Activated T-cell treated with anti-CD3 and anti-CD28 coated beads, Interleukin-2, amount 50 U/mL, for 4 hours (primary cell): Measurements from ENCODE around the gene CELF2. TPM values are rescaled to one million over a fixed set of nuclear protein-coding genes. Genes with fewer than 3 reads are reported as not detected.

Experiments used
- ATAC-seq, 2 donors: fragments of 200-7000 bp; cut with Tn5 transposase; one replicate each; pipeline ENCODE4 v1.10.0; 2021
- DNase-seq: peaks from one replicate; pipeline ENCODE4 v3.0.0-alpha.2; 2020
- H3K27me3 Mint-ChIP-seq: one replicate; pipeline ENCODE4 v1.8.0; 2021; ENCODE audit warnings: low read depth, mixed read lengths
- H3K36me3 Mint-ChIP-seq: one replicate; pipeline ENCODE4 v1.8.0; 2022; ENCODE audit warnings: mixed read lengths; ENCODE audit not compliant: insufficient read depth
- H3K4me1 Mint-ChIP-seq: one replicate; pipeline ENCODE4 v1.8.0; 2021; ENCODE audit warnings: low read depth, mixed read lengths
- H3K4me3 Mint-ChIP-seq: one replicate; pipeline ENCODE4 v1.8.0; 2021; ENCODE audit warnings: mild to moderate bottlenecking, moderate library complexity, mixed read lengths
- H3K9me3 Mint-ChIP-seq: one replicate; pipeline ENCODE4 v1.8.0; 2021; ENCODE audit warnings: mixed read lengths
- total RNA-seq, 3 donors: library from RNA; stranded (reverse); gene quantifications; one replicate each; pipeline ENCODE4 v1.2.1, GENCODE V29; 2021

Gene CELF2
- total RNA-seq, 3 donors from 2014 or later: 112 to 121 (median 113) TPM

DNA sequence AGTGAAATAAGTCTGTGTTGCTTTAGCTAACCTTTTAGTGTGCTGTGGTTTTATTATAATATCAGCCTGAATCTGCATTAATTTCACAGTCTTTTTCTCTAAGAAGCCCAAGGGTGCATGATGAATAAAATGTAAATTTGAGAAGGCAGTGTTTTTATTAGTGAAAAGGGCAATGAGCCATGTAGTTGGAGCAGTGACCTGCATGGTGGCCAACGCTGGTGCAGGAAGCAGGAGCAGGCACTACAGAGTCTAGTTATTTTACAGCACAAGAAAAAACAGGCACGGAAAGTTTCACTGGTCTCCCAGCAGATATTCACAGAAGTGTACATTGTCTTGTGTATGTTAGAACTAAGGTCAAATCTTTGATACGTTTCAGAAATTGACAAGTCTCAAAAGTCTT lies 247.8 kb downstream of the CELF2 start:
- H3K27me3 Mint-ChIP-seq: no peaks in the 10 kb centered on the region
- DNase-seq (no peak), ATAC-seq (no peak)
- peaks cover 50% of the 10 kb centered on the region for H3K36me3 Mint-ChIP-seq
- no peaks in the 10 kb centered on the region for H3K9me3 Mint-ChIP-seq
- H3K4me1 Mint-ChIP-seq: peaks cover 81% of the 10 kb centered on the region
- H3K4me3 Mint-ChIP-seq: no peak overlapping the region

- peaks cover 78% of the 10 kb centered on the region for H3K4me1 Mint-ChIP-seq
- no peaks in the 10 kb centered on the region for H3K9me3 Mint-ChIP-seq
- H3K27me3 Mint-ChIP-seq: no peaks in the 10 kb centered on the region
- peaks cover 50% of the 10 kb centered on the region for H3K36me3 Mint-ChIP-seq
- no peak for DNase-seq
- no peak overlapping the region for H3K4me3 Mint-ChIP-seq
- no peak for ATAC-seq
Observed at GRCh38 chr10:11266426-11266825, 248.8 kb downstream of the CELF2 start.

- H3K36me3 Mint-ChIP-seq: peaks cover 63% of the 10 kb centered on the region
- DNase-seq (peak; percentile 72), ATAC-seq (peak; percentile 77 to 78)
- H3K9me3 Mint-ChIP-seq: no peaks in the 10 kb centered on the region
- H3K4me1 Mint-ChIP-seq: peaks cover 68% of the 10 kb centered on the region
- no peak overlapping the region for H3K4me3 Mint-ChIP-seq
- no peaks in the 10 kb centered on the region for H3K27me3 Mint-ChIP-seq
Observed at GRCh38 chr10:11270135-11270857, 252.6 kb downstream of the CELF2 start.

GRCh38 chr10:11270858-11271179 lies 253.1 kb downstream of the CELF2 start:
- ATAC-seq: no peak
- Mint-ChIP-seq H3K9me3 (no peaks in the 10 kb centered on the region), H3K4me3 (no peak overlapping the region), H3K36me3 (peaks cover 64% of the 10 kb centered on the region), H3K27me3 (no peaks in the 10 kb centered on the region), H3K4me1 (peaks cover 65% of the 10 kb centered on the region)
- DNase-seq: no peak

DNA sequence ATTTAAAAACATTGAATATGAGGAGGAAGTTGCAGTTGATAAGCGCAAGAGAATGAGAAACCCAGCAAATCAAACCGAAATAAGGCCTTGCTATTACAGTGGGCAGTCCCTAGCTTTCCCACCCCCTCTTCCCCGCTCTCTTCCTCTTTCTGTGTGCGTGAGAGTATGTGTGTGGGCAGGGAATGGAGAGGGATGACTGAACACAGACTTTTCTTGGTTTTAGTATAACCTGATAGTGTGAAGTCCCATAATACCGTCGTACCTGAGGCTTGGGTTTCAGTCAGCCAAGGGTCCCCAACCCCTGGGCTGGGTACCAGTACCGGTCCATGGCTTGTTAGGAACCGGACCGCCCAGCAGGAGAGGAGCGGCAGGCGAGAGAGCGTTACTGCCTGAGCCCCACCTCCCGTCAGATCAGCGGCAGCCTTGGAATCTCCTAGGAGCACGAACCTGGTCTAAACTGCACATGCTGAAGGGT lies 255.3 kb downstream of the CELF2 start:
- peaks cover 56% of the 10 kb centered on the region for H3K4me1 Mint-ChIP-seq
- peak; percentile 68 for ATAC-seq
- DNase-seq: no peak
- H3K27me3 Mint-ChIP-seq: no peaks in the 10 kb centered on the region
- peaks cover 62% of the 10 kb centered on the region for H3K36me3 Mint-ChIP-seq
- no peak overlapping the region for H3K4me3 Mint-ChIP-seq
- no peaks in the 10 kb centered on the region for H3K9me3 Mint-ChIP-seq

GRCh38 chr10:11274452-11274851 lies 256.8 kb downstream of the CELF2 start:
- DNase-seq: no peak
- no peak for ATAC-seq
- Mint-ChIP-seq H3K36me3 (peaks cover 59% of the 10 kb centered on the region), H3K4me1 (peaks cover 46% of the 10 kb centered on the region), H3K27me3 (no peaks in the 10 kb centered on the region), H3K4me3 (no peak overlapping the region), H3K9me3 (no peaks in the 10 kb centered on the region)

GRCh38 chr10:11275651-11276050 lies 258.0 kb downstream of the CELF2 start:
- Mint-ChIP-seq H3K27me3 (no peaks in the 10 kb centered on the region), H3K36me3 (peaks cover 62% of the 10 kb centered on the region), H3K9me3 (no peaks in the 10 kb centered on the region), H3K4me1 (peaks cover 35% of the 10 kb centered on the region), H3K4me3 (no peak overlapping the region)
- no peak for ATAC-seq
- no peak for DNase-seq

- Mint-ChIP-seq H3K4me1 (peaks cover 32% of the 10 kb centered on the region), H3K27me3 (no peaks in the 10 kb centered on the region)
Observed at GRCh38 chr10:11276449-11276990, 258.8 kb downstream of the CELF2 start.

GRCh38 chr10:11279314-11279713 lies 261.6 kb downstream of the CELF2 start:
- peaks cover 47% of the 10 kb centered on the region for H3K36me3 Mint-ChIP-seq

More at GRCh38 chr10:11276449-11276990, 258.8 kb downstream of the CELF2 start:
- Mint-ChIP-seq H3K4me3 (no peak overlapping the region), H3K36me3 (peaks cover 67% of the 10 kb centered on the region), H3K9me3 (no peaks in the 10 kb centered on the region)
- ATAC-seq (no peak), DNase-seq (no peak)

GRCh38 chr10:11280187-11280932 lies 262.7 kb downstream of the CELF2 start:
- Mint-ChIP-seq H3K4me3 (no peak overlapping the region), H3K9me3 (no peaks in the 10 kb centered on the region), H3K4me1 (peaks cover 10% of the 10 kb centered on the region), H3K36me3 (peaks cover 38% of the 10 kb centered on the region), H3K27me3 (no peaks in the 10 kb centered on the region)
- DNase-seq: no peak
- peak in 1 of 2 donors; percentile 19 for ATAC-seq

More at GRCh38 chr10:11279314-11279713, 261.6 kb downstream of the CELF2 start:
- H3K4me1 Mint-ChIP-seq: peaks cover 15% of the 10 kb centered on the region
- ATAC-seq: no peak
- H3K27me3 Mint-ChIP-seq: no peaks in the 10 kb centered on the region
- H3K4me3 Mint-ChIP-seq: no peak overlapping the region
- DNase-seq: no peak
- H3K9me3 Mint-ChIP-seq: no peaks in the 10 kb centered on the region

DNA sequence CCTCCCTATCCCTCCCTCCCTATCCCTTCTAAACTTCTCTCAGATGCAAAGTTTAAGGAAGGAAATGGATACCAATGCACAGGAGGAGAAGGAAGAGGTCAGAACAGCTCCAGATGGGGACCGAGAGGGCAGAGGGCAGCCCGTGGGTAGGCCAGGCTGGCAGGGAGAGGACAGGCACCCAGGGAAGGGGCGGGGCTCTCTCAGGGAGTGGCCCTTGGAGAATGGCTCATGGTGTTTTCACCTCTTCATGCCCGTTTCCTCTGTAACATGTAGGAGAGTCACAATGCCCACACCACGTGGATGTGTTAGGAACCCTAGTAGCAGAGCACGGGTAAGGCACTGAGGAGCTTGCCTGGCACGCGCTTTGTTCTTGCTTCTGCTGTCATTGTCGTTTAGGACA lies 264.5 kb downstream of the CELF2 start:
- peaks cover 16% of the 10 kb centered on the region for H3K4me1 Mint-ChIP-seq
- H3K36me3 Mint-ChIP-seq: peaks cover 37% of the 10 kb centered on the region
- no peak overlapping the region for H3K4me3 Mint-ChIP-seq
- DNase-seq (no peak), ATAC-seq (no peak)
- H3K9me3 Mint-ChIP-seq: no peaks in the 10 kb centered on the region
- H3K27me3 Mint-ChIP-seq: no peaks in the 10 kb centered on the region

DNA sequence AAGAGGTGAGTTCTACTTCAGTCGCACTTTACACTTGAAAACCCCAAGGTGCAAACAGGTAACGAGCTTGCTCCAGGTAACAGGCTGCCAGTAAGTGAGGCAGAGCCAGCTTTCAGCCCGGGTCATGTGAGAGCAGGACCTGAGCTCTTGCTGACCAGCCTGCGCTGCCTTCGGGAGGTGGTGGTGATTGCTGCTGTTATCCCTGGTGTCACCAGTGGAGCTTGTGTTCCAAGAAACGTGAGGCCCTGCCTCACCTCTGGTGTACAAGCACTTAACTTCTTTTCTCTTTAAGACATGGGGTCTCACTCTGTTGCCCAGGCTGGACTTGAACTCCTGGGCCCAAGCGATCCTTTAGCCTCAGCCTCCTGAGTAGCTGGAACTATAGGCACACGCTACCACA lies 265.0 kb downstream of the CELF2 start:
- Mint-ChIP-seq H3K9me3 (no peaks in the 10 kb centered on the region), H3K4me1 (peaks cover 15% of the 10 kb centered on the region), H3K27me3 (no peaks in the 10 kb centered on the region), H3K36me3 (peaks cover 33% of the 10 kb centered on the region), H3K4me3 (no peak overlapping the region)
- DNase-seq: no peak
- ATAC-seq: no peak

DNA sequence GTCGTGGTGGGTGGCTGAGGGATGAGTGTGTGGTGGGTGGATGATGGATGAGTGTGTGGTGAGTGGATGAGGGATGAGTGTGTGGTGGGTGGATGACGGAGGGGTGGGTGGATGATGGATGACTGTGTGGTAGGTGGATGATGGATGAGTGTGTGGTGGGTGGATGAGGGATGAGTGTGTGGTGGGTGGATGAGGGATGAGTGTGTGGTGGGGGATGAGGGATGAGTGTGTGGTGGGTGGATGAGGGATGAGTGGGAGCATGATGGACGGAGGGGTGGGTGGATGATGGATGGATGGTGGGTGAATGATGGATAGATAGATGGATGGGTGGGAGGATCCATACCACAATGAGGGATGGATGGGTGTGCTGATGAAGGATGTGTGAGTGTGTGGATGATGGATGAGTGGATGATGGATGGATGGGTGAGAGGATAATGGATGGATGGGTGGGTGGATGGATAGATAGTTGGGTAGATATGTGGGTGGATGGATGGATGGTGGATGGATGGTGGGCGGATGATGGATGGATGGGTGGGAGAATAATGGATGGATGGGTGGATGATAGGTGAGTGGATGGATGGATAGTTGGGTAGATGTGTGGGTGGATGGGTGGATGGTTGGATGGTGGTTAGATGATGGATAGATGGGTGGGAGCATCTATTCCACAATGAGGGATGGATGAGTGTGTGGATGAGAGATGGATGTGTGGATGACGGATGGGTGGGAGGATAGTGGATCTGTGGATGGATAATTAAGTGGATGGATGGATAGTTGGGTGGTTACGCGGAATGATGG lies 266.8 kb downstream of the CELF2 start:
- Mint-ChIP-seq H3K4me3 (no peak overlapping the region), H3K9me3 (no peaks in the 10 kb centered on the region), H3K4me1 (peaks cover 21% of the 10 kb centered on the region), H3K27me3 (no peaks in the 10 kb centered on the region), H3K36me3 (peaks cover 38% of the 10 kb centered on the region)
- ATAC-seq: no peak
- no peak for DNase-seq

DNA sequence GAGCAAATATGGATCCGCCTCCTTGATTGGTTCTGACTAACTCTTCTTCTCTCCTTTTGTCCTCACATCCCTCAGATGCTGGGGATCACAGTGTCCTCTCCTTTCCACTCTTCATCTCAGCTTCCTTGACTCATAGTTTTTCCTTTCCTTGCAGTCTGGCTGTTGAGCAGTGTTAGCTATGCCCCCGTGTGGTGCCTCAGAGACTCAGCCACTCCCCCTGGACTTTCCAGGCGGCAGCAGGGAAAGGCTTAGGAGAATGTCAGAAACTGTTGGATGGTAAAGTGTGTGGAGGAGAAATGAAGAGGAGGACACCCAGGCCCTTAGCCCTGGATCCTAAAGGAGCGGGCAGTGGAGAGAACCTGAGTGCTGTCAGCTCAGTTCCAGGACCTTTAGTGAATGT lies 267.5 kb downstream of the CELF2 start:
- no peaks in the 10 kb centered on the region for H3K9me3 Mint-ChIP-seq
- no peaks in the 10 kb centered on the region for H3K27me3 Mint-ChIP-seq
- peaks cover 24% of the 10 kb centered on the region for H3K4me1 Mint-ChIP-seq
- H3K36me3 Mint-ChIP-seq: peaks cover 39% of the 10 kb centered on the region
- H3K4me3 Mint-ChIP-seq: no peak overlapping the region
- DNase-seq: no peak
- ATAC-seq: no peak
